Hair follicular keratinocyte (primary cell): ENCODE results near the gene HIRA. TPM values are rescaled to one million over a fixed set of nuclear protein-coding genes. Genes with fewer than 3 reads are reported as not detected.

Source experiments
- total RNA-seq: library from RNA; depleted of rRNA; stranded (reverse); fragments of >200 nt; gene quantifications from 2 replicates; pipeline ENCODE4 v1.2.3, GENCODE V29; 2015

Gene HIRA, protein sequence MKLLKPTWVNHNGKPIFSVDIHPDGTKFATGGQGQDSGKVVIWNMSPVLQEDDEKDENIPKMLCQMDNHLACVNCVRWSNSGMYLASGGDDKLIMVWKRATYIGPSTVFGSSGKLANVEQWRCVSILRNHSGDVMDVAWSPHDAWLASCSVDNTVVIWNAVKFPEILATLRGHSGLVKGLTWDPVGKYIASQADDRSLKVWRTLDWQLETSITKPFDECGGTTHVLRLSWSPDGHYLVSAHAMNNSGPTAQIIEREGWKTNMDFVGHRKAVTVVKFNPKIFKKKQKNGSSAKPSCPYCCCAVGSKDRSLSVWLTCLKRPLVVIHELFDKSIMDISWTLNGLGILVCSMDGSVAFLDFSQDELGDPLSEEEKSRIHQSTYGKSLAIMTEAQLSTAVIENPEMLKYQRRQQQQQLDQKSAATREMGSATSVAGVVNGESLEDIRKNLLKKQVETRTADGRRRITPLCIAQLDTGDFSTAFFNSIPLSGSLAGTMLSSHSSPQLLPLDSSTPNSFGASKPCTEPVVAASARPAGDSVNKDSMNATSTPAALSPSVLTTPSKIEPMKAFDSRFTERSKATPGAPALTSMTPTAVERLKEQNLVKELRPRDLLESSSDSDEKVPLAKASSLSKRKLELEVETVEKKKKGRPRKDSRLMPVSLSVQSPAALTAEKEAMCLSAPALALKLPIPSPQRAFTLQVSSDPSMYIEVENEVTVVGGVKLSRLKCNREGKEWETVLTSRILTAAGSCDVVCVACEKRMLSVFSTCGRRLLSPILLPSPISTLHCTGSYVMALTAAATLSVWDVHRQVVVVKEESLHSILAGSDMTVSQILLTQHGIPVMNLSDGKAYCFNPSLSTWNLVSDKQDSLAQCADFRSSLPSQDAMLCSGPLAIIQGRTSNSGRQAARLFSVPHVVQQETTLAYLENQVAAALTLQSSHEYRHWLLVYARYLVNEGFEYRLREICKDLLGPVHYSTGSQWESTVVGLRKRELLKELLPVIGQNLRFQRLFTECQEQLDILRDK
- 17.7 and 17.8 TPM in 2 replicates for total RNA-seq

DNA sequence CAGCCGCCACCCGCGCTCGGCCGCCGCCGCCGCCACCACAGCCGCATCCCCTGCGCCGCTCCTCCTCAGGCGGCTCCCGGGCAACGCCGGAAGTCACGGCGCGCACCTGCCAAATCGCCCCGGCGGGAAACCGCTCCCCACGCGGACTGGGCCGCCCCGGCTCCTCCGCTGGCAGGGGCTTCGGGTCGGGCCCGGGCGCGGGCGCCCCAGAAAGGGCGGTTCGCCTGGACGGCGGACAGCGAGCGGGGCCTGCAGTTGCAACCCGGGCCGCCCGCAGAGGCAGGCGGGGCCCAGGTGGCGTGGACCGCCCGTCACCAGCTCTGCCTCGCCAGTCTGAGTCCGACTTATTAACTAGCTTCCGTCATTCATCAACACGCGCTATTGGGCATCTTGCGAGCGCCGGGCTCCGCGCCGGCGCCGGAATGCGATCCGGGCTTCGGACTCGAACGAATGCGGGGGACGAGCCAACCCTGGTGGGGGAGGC lies at the start of gene HIRA:
TSS of gene HIRA (minus strand) at position 85 of the 484 bp plus-strand sequence. CDS start 257 bp downstream, outside the sequence.

GRCh38 chr22:19479355-19480172 lies 48.0 kb upstream of the HIRA start, which contains the start of gene CDC45:
TSS of gene CDC45 (plus strand) at chr22:19479920. CDS start at chr22:19479969, 49 bp downstream.

GRCh38 chr22:19478901-19479354 lies 47.4 kb upstream of the HIRA start, which contains the start of gene UFD1:
TSS of gene UFD1 (minus strand) at chr22:19479193. CDS start at chr22:19479085, 108 bp downstream.

GRCh38 chr22:19447330-19448075 lies 16.0 kb upstream of the HIRA start, which contains the start of gene C22orf39:
TSS of gene C22orf39 (minus strand) at chr22:19447711. CDS start at chr22:19447688, 23 bp downstream.

GRCh38 chr22:19432133-19432851 lies 759 bp upstream of the HIRA start, which contains the start of gene MRPL40:
TSS of gene MRPL40 (plus strand) at chr22:19432545. CDS start at chr22:19432555, 10 bp downstream.

GRCh38 chr22:19291580-19292457 lies 139.7 kb downstream of the HIRA start, which contains the start of gene CLTCL1:
TSS of gene CLTCL1 (minus strand) at chr22:19291719. CDS start at chr22:19291641, 78 bp downstream.

Other genes starting within 250 kb of the HIRA start
- 10.4 and 19.3 TPM in 2 replicates for gene CLTCL1, start 140.0 kb downstream of the HIRA start, total RNA-seq
- gene MRPL40, start 812 bp upstream of the HIRA start, total RNA-seq: 39.5 and 56.0 TPM in 2 replicates
- 22.3 and 27.1 TPM in 2 replicates for gene C22orf39, start 16.0 kb upstream of the HIRA start, total RNA-seq
- gene UFD1, start 47.5 kb upstream of the HIRA start, total RNA-seq: 39.7 and 65.1 TPM in 2 replicates
- 13.1 and 42.6 TPM in 2 replicates for gene CDC45, start 48.2 kb upstream of the HIRA start, total RNA-seq
- gene CLDN5, start 92.7 kb upstream of the HIRA start, total RNA-seq: not detected in 2 replicates